HG03159 (cell line): ENCODE results near the gene C16orf95.

Source experiments
- ATAC-seq: cut with Tn5 transposase; IDR thresholded peaks from one replicate; pipeline ENCODE4 v1.9.1; 2021; ENCODE audit warnings: mild to moderate bottlenecking, moderate library complexity; ENCODE audit not compliant: unreplicated experiment

Gene C16orf95

GRCh38 chr16:87333581-87334331 is 16.6 kb upstream of the C16orf95 start:
- ATAC-seq, result no peak

- ATAC-seq, result no peak
Observed at GRCh38 chr16:87333101-87333500, 15.9 kb upstream of the C16orf95 start.

- ATAC-seq, result no peak
Observed at GRCh38 chr16:87332150-87332549, 15.0 kb upstream of the C16orf95 start.

GRCh38 chr16:87331241-87331801 is 14.1 kb upstream of the C16orf95 start:
- no peak for ATAC-seq

- no peak for ATAC-seq
Observed at GRCh38 chr16:87330646-87331045, 13.5 kb upstream of the C16orf95 start.

- no peak for ATAC-seq
Observed at GRCh38 chr16:87330257-87330624, 13.0 kb upstream of the C16orf95 start.

- no peak for ATAC-seq
Observed at GRCh38 chr16:87329436-87330256, 12.5 kb upstream of the C16orf95 start.

GRCh38 chr16:87328846-87329245 is 11.7 kb upstream of the C16orf95 start:
- no peak for ATAC-seq

- no peak for ATAC-seq
Observed at GRCh38 chr16:87327798-87328495, 10.8 kb upstream of the C16orf95 start.

GRCh38 chr16:87326151-87326571 is 9.0 kb upstream of the C16orf95 start:
- no peak for ATAC-seq

GRCh38 chr16:87325423-87325858 is 8.2 kb upstream of the C16orf95 start:
- no peak for ATAC-seq

GRCh38 chr16:87324411-87325275 is 7.5 kb upstream of the C16orf95 start:
- no peak for ATAC-seq

- ATAC-seq, result no peak
Observed at GRCh38 chr16:87323727-87324410, 6.7 kb upstream of the C16orf95 start.

GRCh38 chr16:87322833-87323726 is 5.9 kb upstream of the C16orf95 start:
- no peak for ATAC-seq

- ATAC-seq, result no peak
Observed at GRCh38 chr16:87322360-87322759, 5.2 kb upstream of the C16orf95 start.

GRCh38 chr16:87321336-87322107 is 4.3 kb upstream of the C16orf95 start:
- ATAC-seq, result no peak

GRCh38 chr16:87320510-87321227 is 3.5 kb upstream of the C16orf95 start:
- ATAC-seq, result no peak
